DMS 273 (cell line): ENCODE results near the gene S100A7A.
"Not testable (repeated sequence)": the region's sequence is repeated elsewhere in the genome, so short reads cannot be mapped to it uniquely, and the experiment has no call there.

Experiments
- DNase-seq: peaks from one replicate; lab custom pipeline; 2025; ENCODE audit not compliant: unreplicated experiment; lab: John Stamatoyannopoulos, UW

The S100A7A gene

DNA sequence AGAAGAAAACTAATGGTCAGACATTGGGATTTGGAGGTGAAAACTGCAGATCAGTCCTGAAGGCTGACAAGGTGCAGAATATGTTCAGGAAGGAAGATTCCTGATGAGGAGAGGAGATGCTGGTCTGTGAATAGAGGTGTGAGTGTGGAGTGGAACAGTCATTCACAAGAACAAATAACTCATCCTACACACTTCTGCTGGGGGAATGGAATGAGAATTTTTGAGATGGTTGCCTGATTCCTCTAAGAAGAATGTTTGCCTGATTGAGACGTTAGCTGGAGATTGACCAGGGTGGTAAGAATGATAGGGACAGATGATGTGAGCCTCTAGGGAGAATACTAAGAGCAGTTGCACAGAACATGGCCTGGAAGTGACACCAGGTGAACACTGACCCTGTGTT is 40.1 kb downstream of the S100A7A start:
- DNase-seq: no peak

GRCh38 chr1:153459655-153460054 is 43.3 kb downstream of the S100A7A start:
- no peak for DNase-seq

GRCh38 chr1:153460551-153460950 is 44.2 kb downstream of the S100A7A start, which contains the start of gene S100A7:
Gene S100A7 (minus strand): TSS chr1:153460651. CDS start chr1:153459013, 1,638 bp downstream.
- DNase-seq: no peak

- not testable (repeated sequence) for DNase-seq
Observed at GRCh38 chr1:153462741-153463140, 46.4 kb downstream of the S100A7A start.

- DNase-seq: peak; percentile 70
Observed at GRCh38 chr1:153465811-153466636, 49.7 kb downstream of the S100A7A start.

DNA sequence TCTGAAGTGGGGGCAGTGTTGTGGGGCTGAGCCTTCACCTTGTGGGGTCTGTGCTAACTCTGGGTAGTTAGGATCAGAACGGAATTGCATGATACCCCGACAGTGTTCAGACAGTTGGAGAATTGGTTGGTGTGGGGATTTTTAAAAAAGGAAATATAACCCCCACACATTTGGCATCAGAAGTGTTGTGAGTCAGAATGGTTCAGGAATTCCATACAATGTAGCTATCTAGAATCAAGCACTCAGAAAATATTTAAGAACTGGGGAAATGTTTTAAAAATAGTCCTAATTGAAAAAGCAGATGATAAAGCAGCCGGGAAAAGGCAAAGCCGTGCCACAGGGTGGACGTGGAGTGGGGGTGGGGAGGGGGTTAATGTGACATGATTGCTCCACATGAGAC is 50.6 kb downstream of the S100A7A start:
- DNase-seq: no peak

DNA sequence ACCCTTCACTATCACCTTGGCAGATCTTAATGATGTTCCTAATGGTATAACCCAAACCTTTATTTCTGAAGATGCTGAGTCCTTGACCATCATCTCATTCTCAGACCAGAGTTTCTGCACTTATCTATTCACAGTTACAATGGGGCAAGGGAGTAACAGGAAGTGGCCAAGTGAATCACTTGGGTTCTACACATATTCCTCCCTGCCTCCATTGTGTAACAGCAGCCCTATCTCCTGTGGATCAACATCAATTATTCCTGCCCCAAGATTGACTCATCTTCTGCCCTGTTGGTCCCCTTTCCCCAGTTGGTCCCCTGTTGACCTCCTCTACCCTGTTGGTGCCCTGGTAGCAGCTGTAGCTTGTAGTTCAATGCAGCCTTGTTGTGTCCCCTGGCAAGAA is 54.4 kb downstream of the S100A7A start:
- no peak for DNase-seq
